SKM-1 (cell line): ENCODE results near the gene HEPHL1.
"Not testable (repeated sequence)": the region's sequence is repeated elsewhere in the genome, so short reads cannot be mapped to it uniquely, and the experiment has no call there.

ENCODE experiments used
- DNase-seq: peaks from one replicate; lab custom pipeline; 2025; ENCODE audit not compliant: unreplicated experiment; lab: John Stamatoyannopoulos, UW

Gene HEPHL1

GRCh38 chr11:94077552-94078293 is 56.6 kb downstream of the HEPHL1 start:
- no peak for DNase-seq

- no peak for DNase-seq
Observed at GRCh38 chr11:94084164-94084563, 63.0 kb downstream of the HEPHL1 start.

- no peak for DNase-seq
Observed at GRCh38 chr11:94088906-94089305, 67.8 kb downstream of the HEPHL1 start.

- DNase-seq, result no peak
Observed at GRCh38 chr11:94089341-94089740, 68.2 kb downstream of the HEPHL1 start.

GRCh38 chr11:94090401-94090800 is 69.2 kb downstream of the HEPHL1 start:
- DNase-seq, result no peak

- DNase-seq, result no peak
Observed at GRCh38 chr11:94091091-94091490, 69.9 kb downstream of the HEPHL1 start.

GRCh38 chr11:94100253-94100652 is 79.1 kb downstream of the HEPHL1 start:
- DNase-seq, result no peak

- DNase-seq, result no peak
Observed at GRCh38 chr11:94103471-94103870, 82.3 kb downstream of the HEPHL1 start.

GRCh38 chr11:94104734-94105133 is 83.6 kb downstream of the HEPHL1 start:
- DNase-seq, result no peak

GRCh38 chr11:94106716-94107115 is 85.6 kb downstream of the HEPHL1 start:
- no peak for DNase-seq

- DNase-seq, result no peak
Observed at GRCh38 chr11:94107363-94107762, 86.2 kb downstream of the HEPHL1 start.

- no peak for DNase-seq
Observed at GRCh38 chr11:94111241-94111640, 90.1 kb downstream of the HEPHL1 start.

GRCh38 chr11:94111660-94112059 is 90.5 kb downstream of the HEPHL1 start:
- no peak for DNase-seq

- DNase-seq, result no peak
Observed at GRCh38 chr11:94112206-94112953, 91.2 kb downstream of the HEPHL1 start.

- DNase-seq, result no peak
Observed at GRCh38 chr11:94117197-94117574, 96.0 kb downstream of the HEPHL1 start.

- DNase-seq, result no peak
Observed at GRCh38 chr11:94117871-94118270, 96.7 kb downstream of the HEPHL1 start.

- not testable (repeated sequence) for DNase-seq
Observed at GRCh38 chr11:94119676-94120075, 98.5 kb downstream of the HEPHL1 start.

- not testable (repeated sequence) for DNase-seq
Observed at GRCh38 chr11:94120516-94120915, 99.4 kb downstream of the HEPHL1 start.

- DNase-seq, result no peak
Observed at GRCh38 chr11:94120946-94121345, 99.8 kb downstream of the HEPHL1 start.

GRCh38 chr11:94125407-94126115 is 104.4 kb downstream of the HEPHL1 start:
- no peak for DNase-seq

- DNase-seq, result no peak
Observed at GRCh38 chr11:94127638-94128037, 106.5 kb downstream of the HEPHL1 start.

- no peak for DNase-seq
Observed at GRCh38 chr11:94128291-94128745, 107.2 kb downstream of the HEPHL1 start.
